Adrenal gland (tissue), 12 donors: ENCODE data around the gene FGF6. TPM values are rescaled to one million over a fixed set of nuclear protein-coding genes. Genes with fewer than 3 reads are reported as not detected.

Experiments
- DNase-seq, 7 donors: peaks; one replicate each; pipeline ENCODE4 v3.0.0-alpha.2; 2019 to 2020
- H3K27ac ChIP-seq, 5 donors: fragments of 200-600 bp; sonication (generic) in 4 of 5; 1 replicate in 3 of 5; 2 replicates in 2 of 5; pipeline versions ENCODE4 v1.5.1 to v1.8.0; 2016 to 2020; ENCODE audit warnings: mild to moderate bottlenecking in 1 of 5
- H3K27me3 ChIP-seq: fragments of 200-600 bp; 2 replicates; pipeline ENCODE4 v1.8.0; 2021
- H3K36me3 ChIP-seq, 2 donors: fragments of 200-600 bp; replicated peaks in 1 of 2; 1 replicate in 1 of 2; 2 replicates in 1 of 2; pipeline versions ENCODE4 v1.5.1 to v1.8.0; 2018 to 2022
- H3K4me1 ChIP-seq, 2 donors: fragments of 200-600 bp; replicated peaks in 1 of 2; 1 replicate in 1 of 2; 2 replicates in 1 of 2; pipeline versions ENCODE4 v1.5.1 to v1.8.0; 2018 to 2021
- H3K4me3 ChIP-seq, 4 donors: fragments of 200-600 bp; sonication (generic) in 3 of 4; one replicate each; pipeline ENCODE4 v1.5.1; 2016 to 2018
- H3K9me3 ChIP-seq, 3 donors: fragments of 200-600 bp; sonication (generic) in 1 of 3; replicated peaks in 1 of 3; 1 replicate in 2 of 3; 2 replicates in 1 of 3; pipeline versions ENCODE4 v1.5.1 to v1.8.0; 2016 to 2021
- CTCF ChIP-seq, 6 experiments: fragments of 450-650 bp in 4 of 6; fragments of 200-600 bp in 2 of 6; sonication (generic) in 1 of 6; IDR thresholded peaks; 1 replicate in 5 of 6; 2 replicates in 1 of 6; pipeline versions ENCODE4 v1.5.1 to v1.8.0; 2016 to 2021; ENCODE audit warnings: antibody characterized with exemption in 6 of 6, mild to moderate bottlenecking in 2 of 6, moderate library complexity in 1 of 6
- POLR2A ChIP-seq, 2 donors: fragments of 450-650 bp; IDR thresholded peaks; one replicate each; pipeline ENCODE4 v1.6.1; 2017; ENCODE audit warnings: antibody characterized with exemption in 2 of 2, mild to moderate bottlenecking in 2 of 2, moderate library complexity in 1 of 2
- WGBS, 4 donors: extraction: QIAGEN DNeasy Blood & Tissue Kit in 2 of 4; methylation state at CpG; one replicate each; pipeline versions ENCODE4 v1.1.5 to v1.1.7; 2013 to 2017; 5-methylcytosine and 5-hydroxymethylcytosine counted together
- intact Hi-C, 2 donors: fragments of 100-400 bp; cut with DNase I; formaldehyde crosslinking; loops; one replicate each; pipeline versions ENCODE4 v1.14.1 to v1.15.0; 2022 to 2023
- polyA plus RNA-seq, 3 donors: library from polyadenylated mRNA; stranded (reverse); fragments of 200-250 nt in 2 of 3; fragments of 350-450 nt in 1 of 3; fragmentation: Illumina TruSeq in 1 of 3; extraction: RNeasy Lipid Tissue Mini Kit (QIAGEN cat#74804) in 1 of 3; gene quantifications; one replicate each; pipeline ENCODE4 v1.2.3, GENCODE V29; 2013 to 2014
- total RNA-seq, 9 donors: library from RNA; depleted of rRNA in 4 of 9; stranded (reverse); fragments of >200 nt in 4 of 9; fragments of 120-200 nt in 1 of 9; fragmentation: NEBNext Ultra II Directional in 1 of 9; extraction: Animal tissue kit (Norgen Biotek cat#: 25700) in 1 of 9; gene quantifications; one replicate each; pipeline versions ENCODE4 v1.1.0 to v1.2.4, GENCODE V29; 2013 to 2023
- donor health status: healthy with polysubstance abuse.
- donor health status: Bipolar disorder and iron deficiency.
- donor health status: DM: yes; HTN: yes; CAD: no.
- donor health status: DM: no; HTN: no; CAD: no.
- donor health status: DM: no; HTN: no; CAD: no.
- donor health status: DM: yes; HTN: yes; CAD: no.

The FGF6 gene
- total and polyA plus RNA-seq, 12 donors = not detected

DNA sequence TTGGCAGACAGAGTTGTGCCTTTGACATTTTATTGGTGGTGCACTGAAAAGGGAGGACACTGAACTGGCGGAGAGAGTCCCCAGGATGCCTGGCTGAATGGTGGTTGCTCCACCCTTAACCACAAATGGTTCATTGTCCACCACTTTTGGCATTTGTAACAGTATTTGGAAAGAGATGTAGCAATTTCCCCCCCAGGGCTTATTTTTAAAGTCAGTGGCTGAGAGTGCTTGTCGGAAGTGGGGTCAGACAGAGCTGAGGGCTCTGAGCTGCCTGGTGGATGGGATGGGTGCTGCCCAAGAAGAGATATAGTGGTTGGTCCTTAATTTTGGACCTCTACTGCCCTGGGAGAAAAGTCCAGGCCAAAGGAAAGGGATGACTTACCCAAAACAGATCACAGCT is 31.5 kb upstream of the FGF6 start:
- intact Hi-C loops = no loop called here
- H3K9me3 ChIP-seq = peaks cover 0 to 12% (median 0%) of the 10 kb centered on the region in 3 donors
- TF ChIP-seq CTCF (IDR thresholded peaks at IDR 0.05) = no peak
- TF ChIP-seq POLR2A (IDR thresholded peaks at IDR 0.05) = no peak
- no peak for DNase-seq
- H3K27ac ChIP-seq = no peak overlapping the region
- WGBS, 4 donors = 66 to 81% (median 74%) methylated on average over 2 of the region's 2 CpGs
- H3K27me3 ChIP-seq = no peaks in the 10 kb centered on the region
- H3K4me1 ChIP-seq = no peaks in the 10 kb centered on the region
- H3K36me3 ChIP-seq = no peaks in the 10 kb centered on the region
- no peak overlapping the region for H3K4me3 ChIP-seq

- Histone ChIP-seq H3K4me3 (no peak overlapping the region), H3K36me3 (no peaks in the 10 kb centered on the region), H3K9me3 (no peaks in the 10 kb centered on the region), H3K27me3 (no peaks in the 10 kb centered on the region), H3K4me1 (no peaks in the 10 kb centered on the region), H3K27ac (no peak overlapping the region)
- no peak for DNase-seq
- 45 to 76% (median 64%) methylated on average over 2 of the region's 2 CpGs for WGBS, 4 donors
- intact Hi-C loops = no loop called here
- TF ChIP-seq POLR2A (IDR thresholded peaks at IDR 0.05) (no peak), CTCF (IDR thresholded peaks at IDR 0.05) (no peak)
These were observed 26.4 kb upstream of the FGF6 start for GRCh38 chr12:4472046-4472445.

DNA sequence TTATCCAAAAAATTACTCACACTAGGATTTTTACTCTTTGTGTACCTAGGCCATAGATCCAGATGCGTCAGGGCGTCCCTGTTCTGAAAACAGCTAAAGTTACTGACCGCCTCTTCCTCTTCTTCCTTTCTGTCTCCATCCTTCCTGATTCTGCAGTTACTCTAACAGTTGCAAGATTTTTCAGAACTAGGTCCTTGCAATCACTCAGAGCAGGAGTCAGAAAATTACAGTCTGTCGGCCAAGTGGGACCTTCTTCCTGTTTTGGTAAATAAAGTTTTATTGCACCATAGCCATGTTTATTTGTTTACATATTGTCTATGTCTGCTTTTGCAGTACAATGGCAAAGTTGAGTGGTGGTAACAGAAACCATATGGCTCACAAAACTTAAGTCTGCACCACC is 25.6 kb upstream of the FGF6 start:
- TF ChIP-seq CTCF (IDR thresholded peaks at IDR 0.05) (no peak), POLR2A (IDR thresholded peaks at IDR 0.05) (no peak)
- no peak overlapping the region for H3K27ac ChIP-seq
- WGBS, 4 donors = 62 to 86% (median 80%) methylated on average over 4 of the region's 4 CpGs
- H3K9me3 ChIP-seq = no peaks in the 10 kb centered on the region
- H3K4me1 ChIP-seq = no peaks in the 10 kb centered on the region
- no peak for DNase-seq
- no peaks in the 10 kb centered on the region for H3K27me3 ChIP-seq
- H3K36me3 ChIP-seq = no peaks in the 10 kb centered on the region
- intact Hi-C loops = no loop called here
- no peak overlapping the region for H3K4me3 ChIP-seq

DNA sequence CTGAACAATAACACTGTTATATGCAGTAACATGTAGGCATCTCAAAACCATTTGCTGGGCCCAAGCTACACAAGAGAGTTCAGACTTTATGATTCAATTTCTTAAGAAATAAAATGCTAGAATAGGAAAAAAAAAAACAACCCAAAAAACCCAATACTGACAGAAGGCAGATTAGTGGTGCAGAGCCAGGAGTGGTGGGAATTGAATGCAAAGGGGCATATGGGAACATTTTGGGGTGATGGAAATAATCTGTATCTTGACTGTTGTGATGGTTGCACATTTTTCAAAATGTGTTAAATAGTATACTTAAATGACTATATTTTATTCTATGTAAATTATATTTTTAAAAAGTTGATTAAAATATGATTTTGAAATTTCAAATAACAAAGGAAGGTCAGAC is 23.4 kb upstream of the FGF6 start:
- Histone ChIP-seq H3K4me3 (no peak overlapping the region), H3K27ac (no peak overlapping the region), H3K27me3 (no peaks in the 10 kb centered on the region), H3K36me3 (no peaks in the 10 kb centered on the region), H3K9me3 (no peaks in the 10 kb centered on the region), H3K4me1 (no peaks in the 10 kb centered on the region)
- intact Hi-C loops = no loop called here
- TF ChIP-seq POLR2A (IDR thresholded peaks at IDR 0.05) (no peak), CTCF (IDR thresholded peaks at IDR 0.05) (no peak)
- DNase-seq = no peak
